ENCODE results near the gene GPR15LG.

DNA sequence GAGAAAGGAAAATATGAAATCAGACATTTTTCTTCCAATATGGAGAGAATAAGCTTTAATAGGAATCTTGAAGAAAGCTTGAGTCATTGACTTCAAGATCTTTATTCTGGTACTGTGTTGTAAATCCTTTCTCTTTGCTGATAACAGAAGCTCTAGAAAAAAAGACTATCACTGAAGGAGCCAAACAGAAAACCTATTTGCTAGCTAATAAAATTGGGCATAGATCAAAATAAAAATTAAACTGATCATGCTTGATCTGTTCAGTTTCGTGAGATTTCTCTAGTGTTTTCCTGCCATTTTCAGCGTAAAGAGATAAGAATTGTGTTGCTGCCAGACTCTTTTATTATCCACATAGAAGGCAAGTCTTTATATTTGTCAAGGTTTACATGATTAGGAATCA lies 35.8 kb upstream of the GPR15LG start:
- TF ChIP-seq POLR2A (IDR thresholded peaks at IDR 0.05): no peak
- TF ChIP-seq, protein P1, sequence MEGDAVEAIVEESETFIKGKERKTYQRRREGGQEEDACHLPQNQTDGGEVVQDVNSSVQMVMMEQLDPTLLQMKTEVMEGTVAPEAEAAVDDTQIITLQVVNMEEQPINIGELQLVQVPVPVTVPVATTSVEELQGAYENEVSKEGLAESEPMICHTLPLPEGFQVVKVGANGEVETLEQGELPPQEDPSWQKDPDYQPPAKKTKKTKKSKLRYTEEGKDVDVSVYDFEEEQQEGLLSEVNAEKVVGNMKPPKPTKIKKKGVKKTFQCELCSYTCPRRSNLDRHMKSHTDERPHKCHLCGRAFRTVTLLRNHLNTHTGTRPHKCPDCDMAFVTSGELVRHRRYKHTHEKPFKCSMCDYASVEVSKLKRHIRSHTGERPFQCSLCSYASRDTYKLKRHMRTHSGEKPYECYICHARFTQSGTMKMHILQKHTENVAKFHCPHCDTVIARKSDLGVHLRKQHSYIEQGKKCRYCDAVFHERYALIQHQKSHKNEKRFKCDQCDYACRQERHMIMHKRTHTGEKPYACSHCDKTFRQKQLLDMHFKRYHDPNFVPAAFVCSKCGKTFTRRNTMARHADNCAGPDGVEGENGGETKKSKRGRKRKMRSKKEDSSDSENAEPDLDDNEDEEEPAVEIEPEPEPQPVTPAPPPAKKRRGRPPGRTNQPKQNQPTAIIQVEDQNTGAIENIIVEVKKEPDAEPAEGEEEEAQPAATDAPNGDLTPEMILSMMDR (IDR thresholded peaks at IDR 0.05): no peak
- TF ChIP-seq EP300 (IDR thresholded peaks at IDR 0.05): no peak
